B cell (primary cell): ENCODE data around the gene PGPEP1. TPM values are rescaled to one million over a fixed set of nuclear protein-coding genes. Genes with fewer than 3 reads are reported as not detected.

Experiments
- ATAC-seq: fragments of 200-7000 bp; cut with Tn5 transposase; one replicate; pipeline ENCODE4 v1.10.0; 2021; ENCODE audit warnings: low read depth, mild to moderate bottlenecking, moderate number of reproducible peaks, moderate library complexity
- CTCF ChIA-PET: fragments of 350-600 bp; sonication (Branson Sonifier 250); formaldehyde crosslinking; loops from one replicate; lab custom pipeline; 2021; ENCODE audit warnings: antibody characterized with exemption, inconsistent platforms; lab: Charles Lee
- POLR2A ChIA-PET: fragments of 350-600 bp; sonication (Branson Sonifier 250); formaldehyde crosslinking; loops from one replicate; lab custom pipeline; 2021; ENCODE audit warnings: antibody characterized with exemption; lab: Charles Lee
- DNase-seq: peaks from one replicate; pipeline ENCODE4 v3.0.0; 2013
- H2AFZ ChIP-seq: 2 replicates; pipeline ENCODE4 v1.6.1; 2012; ENCODE audit warnings: mild to moderate bottlenecking, low read depth, low read length; ENCODE audit not compliant: insufficient read depth, poor library complexity, severe bottlenecking
- H3K27ac ChIP-seq, 2 donors: 1 replicate in 1 of 2; 2 replicates in 1 of 2; pipeline ENCODE4 v1.5.1; 2012 to 2013; ENCODE audit warnings: low read length in 2 of 2, mild to moderate bottlenecking in 2 of 2, moderate library complexity in 1 of 2
- H3K27me3 ChIP-seq, 4 experiments: fragments of 200-600 bp in 1 of 4; sonication (generic) in 1 of 4; replicated peaks in 1 of 4; 1 replicate in 2 of 4; 2 replicates in 2 of 4; pipeline versions ENCODE4 v1.6.1 to v1.7.0; 2013 to 2016; ENCODE audit warnings: low read length in 3 of 4, mild to moderate bottlenecking in 2 of 4, mixed read lengths in 1 of 4, moderate library complexity in 1 of 4; ENCODE audit not compliant: insufficient read depth in 4 of 4, control insufficient read depth in 3 of 4; ENCODE audit errors: control extremely low read depth in 1 of 4
- H3K36me3 ChIP-seq, 2 experiments: replicated peaks in 1 of 2; 1 replicate in 1 of 2; 2 replicates in 1 of 2; pipeline versions ENCODE4 v1.6.1 to v1.7.1; 2013; ENCODE audit warnings: low read length in 1 of 2; ENCODE audit not compliant: insufficient read depth in 2 of 2, control insufficient read depth in 1 of 2; ENCODE audit errors: control extremely low read depth in 1 of 2, extremely low read depth in 1 of 2
- H3K4me1 ChIP-seq, 2 donors: fragments of 200-600 bp in 1 of 2; sonication (generic) in 1 of 2; 1 replicate in 1 of 2; 2 replicates in 1 of 2; pipeline versions ENCODE4 v1.5.1 to v1.6.1; 2013 to 2017; ENCODE audit warnings: low read length in 2 of 2; ENCODE audit not compliant: control insufficient read depth in 2 of 2, insufficient read depth in 2 of 2
- H3K4me2 ChIP-seq: replicated peaks from 2 replicates; pipeline ENCODE3; 2012; ENCODE audit warnings: mild to moderate bottlenecking, low read depth, low read length; ENCODE audit not compliant: poor library complexity, severe bottlenecking
- H3K4me3 ChIP-seq, 5 experiments: fragments of 200-600 bp in 1 of 5; sonication (generic) in 1 of 5; 1 replicate in 3 of 5; 2 replicates in 2 of 5; pipeline versions ENCODE4 v1.5.1 to v1.7.0; 2011 to 2016; ENCODE audit warnings: low read length in 4 of 5, mild to moderate bottlenecking in 4 of 5, low read depth in 2 of 5, control low read depth in 1 of 5, moderate library complexity in 1 of 5; ENCODE audit not compliant: insufficient read depth in 1 of 5; ENCODE audit errors: control extremely low read depth in 1 of 5, extremely low read depth in 1 of 5
- H3K79me2 ChIP-seq: fragments of 200-600 bp; sonication (generic); one replicate; pipeline ENCODE4 v1.6.0; 2016; ENCODE audit warnings: low read length; ENCODE audit not compliant: control insufficient read depth, insufficient read depth
- H3K9ac ChIP-seq: fragments of 200-600 bp; sonication (generic); 2 replicates; pipeline ENCODE4 v1.6.1; 2017; ENCODE audit warnings: mild to moderate bottlenecking, low read length, moderate library complexity
- H3K9me3 ChIP-seq, 3 donors: one replicate each; pipeline versions ENCODE4 v1.6.1 to v1.7.1; 2013; ENCODE audit warnings: low read length in 2 of 3; ENCODE audit not compliant: control insufficient read depth in 2 of 3, insufficient read depth in 1 of 3; ENCODE audit errors: control extremely low read depth in 1 of 3
- H4K20me1 ChIP-seq: 2 replicates; pipeline ENCODE4 v1.6.0; 2012; ENCODE audit warnings: mild to moderate bottlenecking, low read length; ENCODE audit not compliant: insufficient read depth, control insufficient read depth, poor library complexity, severe bottlenecking
- H3K27ac Mint-ChIP-seq: one replicate; pipeline ENCODE4 v1.8.0; 2021; ENCODE audit warnings: mixed read lengths
- H3K27me3 Mint-ChIP-seq: one replicate; pipeline ENCODE4 v1.8.0; 2021; ENCODE audit warnings: mixed read lengths
- H3K4me1 Mint-ChIP-seq: one replicate; pipeline ENCODE4 v1.8.0; 2021; ENCODE audit warnings: mixed read lengths
- H3K4me3 Mint-ChIP-seq: one replicate; pipeline ENCODE4 v1.8.0; 2021; ENCODE audit warnings: mixed read lengths
- H3K9me3 Mint-ChIP-seq: one replicate; pipeline ENCODE4 v1.8.0; 2022; ENCODE audit warnings: mixed read lengths; ENCODE audit not compliant: insufficient read depth
- EZH2 ChIP-seq: IDR thresholded peaks from 2 replicates; pipeline ENCODE4 v1.6.1; 2012; ENCODE audit warnings: borderline replicate concordance, low read depth, mild to moderate bottlenecking, moderate library complexity, low read length; ENCODE audit not compliant: insufficient read depth, poor library complexity, severe bottlenecking
- WGBS: methylation state at CpG from one replicate; pipeline ENCODE4 v1.1.5; 2013; ENCODE audit warnings: missing lambda C conversion rate; ENCODE audit not compliant: insufficient coverage; 5-methylcytosine and 5-hydroxymethylcytosine counted together
- intact Hi-C: fragments of 100-400 bp; cut with micrococcal nuclease; formaldehyde crosslinking; loops from one replicate; pipeline ENCODE4 v1.10.0; 2022
- polyA plus RNA-seq: library from polyadenylated mRNA; depleted of rRNA; stranded (reverse); fragments of >200 nt; gene quantifications from 2 replicates; pipeline ENCODE4 v1.2.3, GENCODE V29; 2012
- total RNA-seq, 2 donors: library from RNA; stranded (reverse); fragments of 120-200 nt in 1 of 2; gene quantifications; 1 replicate in 1 of 2; 2 replicates in 1 of 2; pipeline versions ENCODE4 v1.2.3 to v1.2.4, GENCODE V29; 2013 to 2022
- TF ChIP-seq, protein P1 (sequence below): fragments of 200-600 bp; IDR thresholded peaks from one replicate; pipeline ENCODE4 v1.8.0; 2022; ENCODE audit warnings: antibody characterized with exemption, mild to moderate bottlenecking

The PGPEP1 gene
- total and polyA plus RNA-seq, 2 donors (not counting 1 experiment from before 2014, with no cell fraction given) = 17.6 to 20.9 TPM

DNA sequence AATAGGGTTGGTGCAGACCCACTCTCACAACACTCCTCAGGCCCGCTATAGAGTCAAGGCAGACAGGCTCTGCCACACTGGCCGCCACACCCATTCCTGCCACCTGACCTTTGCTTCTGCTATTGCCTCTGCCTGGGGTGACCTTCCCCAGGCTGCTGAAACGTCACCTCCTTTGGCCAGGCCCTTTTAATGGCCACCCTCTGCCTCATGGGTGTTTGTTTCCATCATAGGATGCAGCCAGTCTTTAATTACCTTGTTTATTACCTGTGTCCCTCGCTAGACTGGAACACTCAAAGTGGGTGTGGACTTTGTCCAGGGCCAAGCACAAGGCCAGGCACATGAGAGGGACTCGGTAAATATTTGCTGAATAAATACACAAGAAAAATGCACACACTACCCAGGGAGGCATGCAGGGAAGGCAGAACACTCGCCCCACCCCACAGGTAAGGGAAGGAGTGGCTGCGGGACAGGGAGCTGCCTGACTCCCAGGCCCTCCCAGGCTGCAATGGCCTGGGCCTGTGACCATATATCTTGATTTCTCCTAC is 20.7 kb upstream of the PGPEP1 start:
- Histone ChIP-seq H2AFZ (no peak overlapping the region), H3K4me3 (no peak overlapping the region), H3K9ac (no peak overlapping the region), H4K20me1 (peaks cover 7% of the 10 kb centered on the region), H3K27me3 (no peaks in the 10 kb centered on the region), H3K4me1 (peaks cover 32 to 64% of the 10 kb centered on the region in 2 donors), H3K79me2 (peaks cover 51% of the 10 kb centered on the region), H3K27ac (no peak overlapping the region), H3K9me3 (peaks cover 0 to 6% (median 0%) of the 10 kb centered on the region in 3 donors), H3K36me3 (no peaks in the 10 kb centered on the region), H3K4me2 (no peak overlapping the region)
- peak overlapping the region; percentile 45 for H3K4me3 Mint-ChIP-seq
- WGBS = 89% methylated on average over 4 of the region's 7 CpGs
- ChIA-PET POLR2A (interaction anchor here (1.7 to 3.9 kb wide), 4 partner anchors 12 to 40 kb away, joined by 4 to 128 read pairs (median 15); partner anchors contain the start of gene JUND), CTCF (interaction anchor here (1.0 to 9.8 kb wide), 4 partner anchors 9 to 206 kb away, joined by 3 to 242 read pairs (median 4); partner anchors contain the start of gene JUND)
- peak overlapping the region; percentile 56 for H3K27ac Mint-ChIP-seq
- H3K4me1 Mint-ChIP-seq = peaks cover 63% of the 10 kb centered on the region
- no peak for TF ChIP-seq EZH2
- TF ChIP-seq, protein P1, sequence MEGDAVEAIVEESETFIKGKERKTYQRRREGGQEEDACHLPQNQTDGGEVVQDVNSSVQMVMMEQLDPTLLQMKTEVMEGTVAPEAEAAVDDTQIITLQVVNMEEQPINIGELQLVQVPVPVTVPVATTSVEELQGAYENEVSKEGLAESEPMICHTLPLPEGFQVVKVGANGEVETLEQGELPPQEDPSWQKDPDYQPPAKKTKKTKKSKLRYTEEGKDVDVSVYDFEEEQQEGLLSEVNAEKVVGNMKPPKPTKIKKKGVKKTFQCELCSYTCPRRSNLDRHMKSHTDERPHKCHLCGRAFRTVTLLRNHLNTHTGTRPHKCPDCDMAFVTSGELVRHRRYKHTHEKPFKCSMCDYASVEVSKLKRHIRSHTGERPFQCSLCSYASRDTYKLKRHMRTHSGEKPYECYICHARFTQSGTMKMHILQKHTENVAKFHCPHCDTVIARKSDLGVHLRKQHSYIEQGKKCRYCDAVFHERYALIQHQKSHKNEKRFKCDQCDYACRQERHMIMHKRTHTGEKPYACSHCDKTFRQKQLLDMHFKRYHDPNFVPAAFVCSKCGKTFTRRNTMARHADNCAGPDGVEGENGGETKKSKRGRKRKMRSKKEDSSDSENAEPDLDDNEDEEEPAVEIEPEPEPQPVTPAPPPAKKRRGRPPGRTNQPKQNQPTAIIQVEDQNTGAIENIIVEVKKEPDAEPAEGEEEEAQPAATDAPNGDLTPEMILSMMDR = no peak
- ATAC-seq (no peak), DNase-seq (no peak)
- H3K27me3 Mint-ChIP-seq = no peaks in the 10 kb centered on the region
- no peaks in the 10 kb centered on the region for H3K9me3 Mint-ChIP-seq
- intact Hi-C loops = no loop called here
